ENCODE results near the gene EXOG.

Gene EXOG

DNA sequence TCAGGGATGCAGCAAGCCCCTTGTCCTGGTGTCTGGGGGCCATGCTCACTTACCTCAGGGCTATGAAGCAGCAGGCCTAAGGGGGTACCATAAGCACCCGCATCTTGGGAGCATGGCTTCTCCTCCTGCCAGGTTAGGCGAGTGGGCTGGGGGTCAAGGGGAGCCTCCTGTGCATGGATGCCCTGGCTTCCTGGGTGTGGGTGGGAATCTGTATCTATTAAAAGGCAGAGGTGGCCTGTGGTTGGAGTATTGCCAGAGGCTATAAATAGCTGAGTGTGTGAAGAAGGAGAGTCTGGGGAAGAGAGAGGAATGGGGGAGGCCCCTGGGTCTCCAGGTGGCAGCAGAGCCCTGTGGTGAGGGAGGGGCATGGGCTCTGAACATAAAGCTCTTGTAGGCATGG lies 22.9 kb upstream of the EXOG start:
- DNase-seq (ENCODE audit: low spot score) = peak; percentile 24

DNA sequence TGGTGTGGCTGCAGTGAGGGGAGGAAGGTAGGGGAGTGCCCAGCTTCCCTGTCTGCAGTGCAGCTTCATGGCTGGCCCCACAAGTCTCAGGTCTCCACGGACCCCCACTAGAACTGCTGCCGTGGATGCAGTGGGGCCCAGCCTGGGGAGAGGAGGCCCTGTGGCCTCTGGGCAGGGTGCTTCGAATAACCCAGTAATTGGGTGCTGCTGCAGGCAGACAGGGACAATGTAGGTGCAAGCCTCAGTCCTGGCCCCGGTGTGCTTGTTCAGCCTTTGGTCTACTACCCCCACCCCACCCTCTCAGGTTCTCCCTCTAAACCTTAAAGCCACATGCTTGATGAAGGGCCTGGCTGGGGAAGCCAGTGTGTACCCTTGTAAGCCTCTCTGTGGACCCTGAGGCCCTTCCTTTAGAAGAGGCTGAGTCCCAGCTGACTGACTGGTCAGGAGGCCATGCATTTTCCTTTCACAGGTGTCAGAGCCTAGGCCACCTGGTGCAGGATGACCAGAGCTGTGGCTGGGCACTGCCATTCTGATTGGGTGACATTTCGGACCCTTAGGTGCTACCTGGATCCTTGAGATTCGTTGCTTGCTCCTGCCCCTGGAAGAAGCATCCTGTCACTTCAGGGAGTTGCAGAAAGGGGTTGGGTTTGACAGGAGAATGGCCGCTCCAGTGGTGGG lies 21.1 kb upstream of the EXOG start:
- DNase-seq (ENCODE audit: low spot score) = peak; percentile 27

DNA sequence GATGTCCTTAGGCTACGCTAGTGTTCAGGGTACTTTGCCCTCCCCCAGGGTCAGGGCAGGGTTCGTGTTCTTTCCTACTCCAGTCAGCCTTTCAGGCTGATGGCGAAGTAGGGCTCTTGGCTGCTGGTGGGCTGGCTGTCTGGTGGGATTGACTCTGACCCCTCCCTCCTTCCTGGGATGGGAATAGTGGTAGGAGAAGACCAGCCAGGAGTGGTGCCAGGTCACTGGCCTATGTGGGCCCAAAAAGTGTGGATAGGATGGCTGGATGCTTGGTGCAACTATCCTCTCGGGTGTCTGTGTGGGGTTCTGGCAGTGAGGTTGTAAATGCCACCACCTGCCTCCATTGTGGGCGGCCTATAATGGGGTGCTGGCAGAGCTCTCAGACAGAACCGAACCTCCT lies 20.4 kb upstream of the EXOG start:
- DNase-seq (ENCODE audit: low spot score) = peak; percentile 29

DNA sequence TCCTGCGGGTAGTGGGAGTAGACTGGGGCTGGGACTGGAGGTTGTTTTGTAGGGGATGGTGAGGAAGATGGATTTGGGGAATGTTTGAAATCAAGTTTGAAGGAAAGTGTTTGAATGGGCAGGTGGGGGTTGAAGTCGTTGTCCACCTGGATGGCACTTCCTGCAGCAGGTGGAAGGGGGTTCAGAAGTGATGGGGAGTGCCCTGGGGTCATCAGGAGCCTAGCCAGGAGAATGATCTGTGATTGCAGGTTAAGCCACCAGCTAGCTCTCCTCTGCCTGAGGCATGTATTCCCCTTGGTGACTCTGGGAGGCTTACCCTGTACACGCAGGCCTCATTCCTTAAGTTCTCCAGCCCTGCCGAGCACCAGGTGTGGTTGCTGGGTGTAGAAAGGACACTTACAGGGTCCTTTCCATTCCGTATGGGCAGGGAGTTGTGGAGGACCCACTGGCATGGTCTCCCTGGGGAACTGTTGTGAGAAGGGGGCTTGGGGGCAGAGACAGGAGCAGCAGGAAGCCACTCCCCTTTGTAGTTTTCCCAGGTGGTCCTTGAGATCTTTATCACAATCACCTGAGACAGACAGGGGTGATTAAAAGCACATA lies 19.9 kb upstream of the EXOG start:
- peak; percentile 20 for DNase-seq (ENCODE audit: low spot score)

DNA sequence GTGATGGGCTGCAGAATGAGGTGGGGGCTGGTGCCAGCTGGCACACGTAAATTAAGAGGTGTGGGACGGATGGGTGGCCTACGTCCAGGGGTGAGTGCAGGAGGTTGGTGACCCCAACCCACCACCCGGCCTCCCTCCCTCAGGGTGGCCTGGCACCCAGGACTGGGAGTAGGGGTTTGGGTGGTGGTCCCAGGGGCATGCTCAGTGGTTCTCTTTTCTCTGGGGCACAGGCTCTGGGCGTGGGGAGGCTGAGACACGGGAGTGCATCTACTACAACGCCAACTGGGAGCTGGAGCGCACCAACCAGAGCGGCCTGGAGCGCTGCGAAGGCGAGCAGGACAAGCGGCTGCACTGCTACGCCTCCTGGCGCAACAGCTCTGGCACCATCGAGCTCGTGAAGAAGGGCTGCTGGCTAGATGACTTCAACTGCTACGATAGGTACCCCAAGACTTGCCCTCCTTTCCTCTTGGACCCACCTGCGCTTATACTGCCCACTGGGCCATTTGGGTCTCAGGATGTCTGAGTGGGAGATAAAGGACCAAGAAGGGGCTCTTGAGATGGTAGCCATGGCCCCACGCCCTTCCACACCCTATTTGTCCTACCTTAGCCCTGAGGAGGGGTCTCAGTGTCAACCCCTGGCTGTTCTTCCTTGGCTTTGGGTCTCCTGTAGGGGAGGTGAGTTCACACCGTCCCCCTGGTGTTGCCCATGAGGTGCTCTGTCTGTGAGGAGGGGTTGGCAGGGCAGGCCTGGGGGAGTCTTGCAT lies 18.9 kb upstream of the EXOG start:
- DNase-seq (ENCODE audit: low spot score) = peak; percentile 29

DNA sequence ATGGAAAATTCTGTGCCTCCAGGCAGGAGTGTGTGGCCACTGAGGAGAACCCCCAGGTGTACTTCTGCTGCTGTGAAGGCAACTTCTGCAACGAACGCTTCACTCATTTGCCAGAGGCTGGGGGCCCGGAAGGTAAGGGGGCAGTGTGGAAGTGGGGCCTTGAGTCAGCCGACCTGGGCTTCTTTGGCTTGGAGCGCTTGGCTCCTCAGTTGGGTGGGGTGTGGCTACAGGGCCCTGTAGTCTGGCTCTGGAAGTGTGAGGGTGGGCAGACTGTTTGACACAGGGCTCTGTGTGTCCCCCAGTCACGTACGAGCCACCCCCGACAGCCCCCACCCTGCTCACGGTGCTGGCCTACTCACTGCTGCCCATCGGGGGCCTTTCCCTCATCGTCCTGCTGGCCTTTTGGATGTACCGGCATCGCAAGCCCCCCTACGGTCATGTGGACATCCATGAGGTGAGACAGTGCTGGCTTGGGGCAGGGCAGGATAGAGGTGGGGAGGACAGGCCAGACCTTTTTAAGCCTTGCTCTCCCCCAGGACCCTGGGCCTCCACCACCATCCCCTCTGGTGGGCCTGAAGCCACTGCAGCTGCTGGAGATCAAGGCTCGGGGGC lies 18.2 kb upstream of the EXOG start:
- DNase-seq (ENCODE audit: low spot score) = peak; percentile 39

DNA sequence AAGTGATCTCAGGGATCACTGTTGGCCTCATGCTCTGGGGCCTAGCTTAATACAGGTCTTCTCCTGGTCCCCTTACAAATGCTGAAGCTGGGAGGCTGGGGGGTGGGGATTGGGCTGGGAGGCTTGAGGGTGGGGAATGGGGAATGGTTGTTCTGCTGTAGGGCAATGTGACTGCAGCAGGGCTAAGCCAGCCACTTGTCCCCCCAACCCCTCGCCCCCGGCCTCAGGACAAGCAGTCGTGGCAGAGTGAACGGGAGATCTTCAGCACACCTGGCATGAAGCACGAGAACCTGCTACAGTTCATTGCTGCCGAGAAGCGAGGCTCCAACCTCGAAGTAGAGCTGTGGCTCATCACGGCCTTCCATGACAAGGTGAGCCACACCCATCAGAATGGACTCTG lies 17.2 kb upstream of the EXOG start:
- DNase-seq (ENCODE audit: low spot score) = peak; percentile 36

DNA sequence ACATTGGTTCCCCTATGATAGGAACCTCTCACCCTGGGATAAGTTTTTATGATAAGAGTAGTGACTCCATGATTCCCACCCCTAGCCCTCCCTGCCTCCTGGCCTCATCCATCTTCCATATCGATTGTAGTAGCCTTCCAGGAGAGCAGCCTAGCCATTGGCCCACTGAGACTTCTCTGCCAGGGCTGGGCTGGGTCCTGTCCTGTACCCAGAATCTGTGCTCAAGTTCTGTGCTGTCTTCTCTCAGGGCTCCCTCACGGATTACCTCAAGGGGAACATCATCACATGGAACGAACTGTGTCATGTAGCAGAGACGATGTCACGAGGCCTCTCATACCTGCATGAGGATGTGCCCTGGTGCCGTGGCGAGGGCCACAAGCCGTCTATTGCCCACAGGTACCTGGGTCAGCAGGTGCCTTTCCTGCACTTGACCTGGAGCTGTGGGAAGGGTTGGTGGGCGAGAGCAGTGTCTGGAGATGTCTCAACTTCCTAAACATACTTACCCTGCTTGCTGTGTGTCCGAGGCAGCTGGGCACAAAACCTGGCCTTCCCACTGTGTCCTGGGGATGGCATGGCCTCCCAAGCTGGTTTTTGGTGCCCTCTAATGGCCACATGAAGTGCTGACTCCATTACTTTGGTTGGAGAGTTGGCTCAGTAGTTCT lies 16.6 kb upstream of the EXOG start:
- peak; percentile 68 for DNase-seq (ENCODE audit: low spot score)

DNA sequence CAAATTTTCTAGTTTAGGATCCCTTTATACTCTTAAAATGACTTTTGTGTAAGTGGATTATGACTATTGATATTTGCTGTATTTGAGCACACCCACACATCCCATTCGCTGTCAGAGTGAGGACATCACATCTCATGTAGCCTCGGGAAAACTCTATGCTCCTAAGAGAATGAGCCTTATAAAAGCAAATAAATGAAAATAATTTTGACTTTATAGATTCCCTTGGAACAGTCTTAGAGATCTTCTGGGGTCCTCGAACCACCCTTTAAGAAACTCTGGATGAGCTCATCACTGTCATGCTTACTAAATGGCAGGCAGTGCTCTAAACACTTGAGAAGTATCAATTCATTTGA lies 16.1 kb upstream of the EXOG start:
- no peak for DNase-seq (ENCODE audit: low spot score)

DNA sequence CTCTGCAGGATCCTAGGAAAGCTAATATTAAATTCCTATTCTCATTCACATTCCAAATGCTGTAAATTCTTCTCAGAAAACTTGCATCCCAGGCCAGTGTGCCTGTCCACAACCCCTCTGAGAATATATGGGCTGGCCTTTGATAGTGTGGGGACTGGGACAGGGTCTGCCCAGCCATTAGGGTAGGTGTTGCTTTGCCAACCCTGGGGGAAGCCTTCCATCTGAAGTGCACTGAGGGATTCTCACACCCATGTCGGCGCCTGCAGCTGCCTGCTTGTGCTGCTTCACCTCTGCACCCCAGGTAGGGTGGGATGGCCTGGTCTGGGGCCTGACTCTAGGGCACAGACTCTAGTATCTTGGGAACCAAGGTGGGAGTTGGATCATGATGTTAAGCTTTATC lies 15.2 kb upstream of the EXOG start:
- DNase-seq (ENCODE audit: low spot score) = peak; percentile 11

DNA sequence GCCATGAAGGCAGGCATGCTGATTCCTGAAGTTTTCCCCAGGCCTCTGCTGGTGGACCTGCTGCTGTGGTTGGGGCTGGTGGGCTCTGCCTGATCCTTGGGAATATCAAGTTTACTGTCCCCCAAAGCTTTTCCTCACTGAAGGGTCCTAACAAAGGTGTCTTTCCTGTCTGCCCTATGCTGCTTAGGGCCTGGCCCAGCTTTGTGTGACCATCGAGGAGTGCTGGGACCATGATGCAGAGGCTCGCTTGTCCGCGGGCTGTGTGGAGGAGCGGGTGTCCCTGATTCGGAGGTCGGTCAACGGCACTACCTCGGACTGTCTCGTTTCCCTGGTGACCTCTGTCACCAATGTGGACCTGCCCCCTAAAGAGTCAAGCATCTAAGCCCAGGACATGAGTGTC lies 13.2 kb upstream of the EXOG start:
- DNase-seq (ENCODE audit: low spot score) = no peak

DNA sequence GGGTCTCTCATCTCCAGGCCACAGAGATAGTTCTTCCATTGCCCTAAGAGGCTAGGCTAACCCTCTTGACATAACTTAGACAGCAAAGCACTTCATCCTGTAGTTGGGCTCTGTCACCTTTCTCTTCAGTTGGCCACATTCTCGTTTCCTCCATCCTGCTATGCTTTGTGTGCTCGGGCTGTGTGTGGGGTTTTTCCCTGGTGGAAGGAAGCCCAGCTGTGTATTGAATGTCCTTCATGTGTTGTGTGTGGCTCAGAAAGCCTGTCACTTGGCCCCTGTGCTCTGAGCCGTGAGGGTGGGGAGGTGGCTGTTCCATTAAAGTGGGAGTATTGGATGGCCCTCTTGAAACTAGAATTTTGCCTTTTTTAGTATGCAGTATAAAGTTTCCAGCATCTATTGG lies 8.8 kb upstream of the EXOG start:
- no peak for DNase-seq (ENCODE audit: low spot score)

DNA sequence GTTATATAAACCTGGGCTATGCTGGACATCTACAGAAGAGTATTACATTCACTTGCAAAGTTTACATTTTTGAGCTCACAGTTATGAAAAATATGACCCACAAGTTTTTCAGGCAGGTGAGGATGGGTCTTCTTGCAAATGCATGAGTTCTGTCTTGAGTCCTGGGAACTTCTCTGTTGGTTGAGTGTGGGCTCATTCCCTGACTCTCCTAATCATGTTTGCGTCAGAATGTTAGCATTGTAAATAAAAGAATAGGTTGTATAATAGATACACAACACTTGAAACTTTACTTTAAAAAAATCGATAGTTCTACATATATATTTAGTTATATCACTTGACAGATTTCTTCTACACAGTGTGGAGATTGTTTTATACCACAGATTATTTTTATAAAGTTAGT lies 7.2 kb upstream of the EXOG start:
- DNase-seq (ENCODE audit: low spot score) = no peak

DNA sequence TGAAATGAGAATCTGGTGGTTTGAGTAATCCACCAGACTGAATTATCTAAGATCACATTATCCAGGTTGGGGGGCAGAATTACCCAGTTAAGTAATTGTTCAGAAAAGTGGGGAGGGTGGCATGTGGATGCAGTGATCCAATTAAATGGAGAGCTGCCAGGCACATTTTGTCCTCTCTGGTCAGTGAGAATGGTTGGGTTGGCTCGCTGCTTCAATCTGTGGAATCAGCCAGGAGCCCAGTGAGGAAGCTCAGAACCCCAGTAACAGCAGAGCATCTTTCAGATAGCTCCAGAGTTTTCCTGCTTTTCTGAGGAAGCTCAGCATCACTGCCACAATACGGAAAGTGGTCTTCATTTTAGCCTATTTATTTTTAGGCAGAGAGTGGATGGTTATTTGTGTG lies 6.4 kb upstream of the EXOG start:
- DNase-seq (ENCODE audit: low spot score) = no peak

DNA sequence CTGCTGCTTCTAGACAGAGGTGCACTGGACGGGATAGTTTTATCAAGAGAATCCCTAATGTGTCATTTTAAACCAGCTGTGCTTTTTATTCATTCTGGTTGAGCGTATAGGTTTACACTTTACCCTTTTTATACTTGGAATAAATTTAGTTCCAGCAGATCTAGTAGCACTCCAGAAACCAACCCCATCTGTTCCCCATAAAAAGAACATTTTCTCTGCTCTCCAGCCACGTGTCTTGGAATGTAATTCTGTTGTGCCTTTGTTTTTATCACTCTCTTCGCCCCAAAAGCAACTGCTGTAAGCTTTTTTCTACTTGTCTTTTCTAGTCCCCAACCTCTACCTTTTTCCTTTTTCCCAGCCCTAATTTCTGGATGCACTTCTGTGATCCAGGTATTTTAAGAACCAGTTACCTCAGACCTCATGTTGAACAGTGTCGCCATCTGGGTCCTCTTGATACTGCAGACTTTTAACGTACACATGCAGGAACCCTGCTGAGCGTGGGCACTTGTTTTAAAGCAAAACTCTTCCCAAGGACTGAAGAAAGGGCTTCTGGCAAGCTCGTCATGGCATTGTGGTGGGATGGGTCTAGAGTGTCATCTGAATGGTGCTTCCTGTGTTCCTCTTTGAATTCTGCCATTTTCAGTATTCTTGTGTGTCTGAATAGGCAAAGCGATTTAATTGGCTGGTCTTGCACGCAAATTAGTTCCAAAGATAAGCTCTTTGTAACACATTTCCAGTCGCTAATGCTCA lies 5.7 kb upstream of the EXOG start:
- DNase-seq (ENCODE audit: low spot score) = no peak

DNA sequence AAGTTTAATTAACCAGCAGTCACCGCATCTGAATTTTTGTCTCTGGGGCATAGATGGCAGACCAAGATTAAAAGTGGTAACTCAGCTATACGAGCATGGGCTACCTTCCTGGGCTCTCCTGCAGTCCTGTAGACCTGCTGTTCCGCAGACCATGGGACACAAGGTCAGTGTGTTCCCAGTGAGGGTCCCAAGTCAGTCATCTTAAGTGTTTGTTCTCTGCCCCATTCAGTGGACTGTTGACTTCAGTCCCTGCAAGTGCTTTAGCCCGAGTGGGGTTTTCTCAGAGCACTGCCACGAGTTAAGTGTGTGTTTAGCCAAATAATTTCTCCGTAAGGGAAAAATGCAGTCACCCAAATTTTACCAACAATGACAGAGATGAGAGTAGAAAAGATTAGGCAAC lies 4.9 kb upstream of the EXOG start:
- DNase-seq (ENCODE audit: low spot score) = no peak

DNA sequence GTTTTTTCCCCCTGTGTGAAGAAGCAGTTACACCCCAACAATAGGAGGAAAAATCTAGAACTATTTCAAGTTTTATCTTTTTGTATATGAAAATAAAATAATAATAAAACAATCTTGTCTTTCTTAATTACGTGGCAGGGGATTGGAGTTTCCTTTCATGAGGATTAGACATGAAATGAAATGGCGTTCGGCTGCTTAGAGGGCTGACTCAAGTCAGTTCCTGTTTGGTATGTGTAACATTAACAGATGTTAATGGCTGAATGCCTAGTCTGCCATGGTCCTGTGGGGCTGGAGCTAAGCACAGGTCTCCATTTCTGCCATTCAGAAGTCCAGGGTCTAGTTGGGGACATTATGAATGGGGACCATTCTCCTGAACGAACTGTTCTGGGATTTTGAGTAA lies 3.1 kb upstream of the EXOG start:
- DNase-seq (ENCODE audit: low spot score) = no peak

DNA sequence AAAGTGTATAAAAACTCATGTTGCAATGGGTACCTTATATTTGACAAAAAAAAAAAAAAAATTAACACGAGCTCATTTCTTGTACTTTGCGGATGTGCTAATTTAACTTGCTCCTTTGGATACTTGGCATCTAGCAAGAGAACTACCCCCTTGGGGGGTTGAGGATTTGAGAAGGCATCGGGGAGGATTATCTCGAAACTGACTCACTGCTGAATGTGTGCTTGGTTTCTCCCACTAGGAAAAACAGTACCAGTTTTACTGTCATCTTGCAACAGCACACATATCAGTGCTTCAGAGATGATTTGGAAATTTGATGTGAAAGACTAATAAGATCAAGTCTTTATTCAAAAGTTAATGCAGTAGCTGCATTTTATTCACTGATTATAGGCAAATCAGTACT lies 891 bp downstream of the EXOG start:
- no peak for DNase-seq (ENCODE audit: low spot score)

DNA sequence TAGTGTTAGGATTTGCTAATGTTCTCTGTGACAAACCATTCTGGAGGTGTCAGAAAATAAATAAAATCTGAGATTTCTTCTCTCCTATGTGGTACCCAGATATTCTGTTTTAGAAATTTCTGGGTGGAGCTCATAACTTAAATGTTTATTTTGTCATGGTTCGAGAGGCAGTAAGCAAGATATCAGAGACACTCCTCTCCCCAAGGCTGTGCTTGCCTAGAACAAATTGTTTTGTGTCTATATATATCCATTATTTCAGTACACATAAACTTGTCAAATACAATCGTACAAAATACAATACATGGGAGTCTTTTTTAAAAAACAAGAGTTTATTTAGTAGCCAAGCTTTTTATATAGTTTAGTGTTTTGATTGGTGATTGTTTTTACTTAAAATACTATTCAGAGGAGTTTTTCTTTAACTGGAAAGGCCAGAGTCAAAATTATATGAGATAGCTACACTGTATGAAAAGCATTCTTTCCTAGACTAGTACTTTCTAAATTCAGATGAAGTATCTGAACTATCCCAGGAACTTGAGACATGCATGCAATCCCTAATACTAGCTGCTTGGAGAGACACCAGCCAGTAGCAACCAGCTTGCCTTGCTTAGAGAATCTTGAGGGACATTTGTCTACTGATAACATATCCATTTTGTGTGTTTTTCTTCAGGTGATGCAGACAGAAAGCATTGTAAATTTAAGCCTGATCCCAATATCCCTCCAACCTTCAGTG lies 4.7 kb downstream of the EXOG start:
- DNase-seq (ENCODE audit: low spot score) = no peak

DNA sequence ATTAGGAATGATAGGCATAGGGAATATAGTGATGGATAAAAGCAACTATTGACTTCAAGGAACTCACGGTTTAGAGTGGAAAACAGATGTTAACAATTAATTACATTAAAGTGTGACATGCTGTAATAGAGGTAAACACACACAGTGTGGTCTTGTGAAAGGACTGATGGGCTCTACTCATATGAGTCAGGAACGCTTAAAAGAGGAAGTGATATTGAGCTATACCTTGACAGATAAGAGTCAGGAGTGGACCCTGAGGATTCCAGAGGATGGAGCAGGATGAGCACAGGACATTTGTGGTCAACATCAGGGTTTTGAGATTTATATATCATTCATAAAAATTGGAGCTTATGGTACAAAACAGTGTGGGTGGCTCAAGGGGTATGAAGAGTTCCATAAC lies 11.0 kb downstream of the EXOG start:
- DNase-seq (ENCODE audit: low spot score) = no peak

DNA sequence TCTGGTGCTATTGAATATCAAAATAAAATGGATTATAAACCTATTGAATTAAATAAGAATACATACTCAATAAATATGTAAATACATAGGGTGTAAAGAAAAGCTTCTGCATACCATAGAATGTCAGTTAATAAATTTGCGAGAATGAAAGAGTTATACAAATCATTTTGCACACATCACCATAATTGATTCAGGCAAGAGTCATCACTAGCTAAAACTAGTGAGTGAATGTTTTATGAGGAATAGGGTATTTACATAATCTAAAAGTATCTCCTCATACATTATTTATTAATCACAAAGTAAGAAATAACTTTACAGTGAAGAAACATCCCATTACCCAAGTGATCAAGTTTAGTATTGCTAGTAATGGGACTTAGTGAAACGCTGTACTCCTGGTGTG lies 13.6 kb downstream of the EXOG start:
- no peak for DNase-seq (ENCODE audit: low spot score)

Data from ecto neural progenitor cell (in vitro differentiated cells).